NCI-H1417 (cell line): ENCODE measurements around the gene GDPD3.

Experiments used
- DNase-seq, 3 experiments: peaks; one replicate each; lab custom pipeline; 2025; lab: John Stamatoyannopoulos, UW

Gene GDPD3

GRCh38 chr16:30054959-30055553 is 58.3 kb downstream of the GDPD3 start:
- no peak for DNase-seq
